ENCODE results near the gene PLIN4.
A peak's percentile ranks its signal among the peaks of the same experiment; 100 is the strongest.
"Not testable (repeated sequence)": the region's sequence is repeated elsewhere in the genome, so short reads cannot be mapped to it uniquely, and the experiment has no call there.

PLIN4 gene

GRCh38 chr19:4518345-4519171 lies at the start of gene PLIN4:
PLIN4 (minus strand) TSS chr19:4518486; CDS start chr19:4518272, 214 bp downstream.
- DNase-seq (ENCODE audit: low read depth): peak; percentile 85

- peak; percentile 34 for DNase-seq (ENCODE audit: low read depth)
Measured at GRCh38 chr19:4567584-4568071, 49.3 kb upstream of the PLIN4 start.

GRCh38 chr19:4566402-4567051 lies 48.2 kb upstream of the PLIN4 start:
- no peak for DNase-seq (ENCODE audit: low read depth)

GRCh38 chr19:4563562-4563961 lies 45.3 kb upstream of the PLIN4 start:
- not testable (repeated sequence) for DNase-seq (ENCODE audit: low read depth)

- DNase-seq (ENCODE audit: low read depth): not testable (repeated sequence)
Measured at GRCh38 chr19:4562085-4562484, 43.8 kb upstream of the PLIN4 start.

GRCh38 chr19:4559569-4559968 lies 41.3 kb upstream of the PLIN4 start, which contains the start of gene SEMA6B:
SEMA6B (minus strand) TSS chr19:4559684; CDS start chr19:4558457, 1,227 bp downstream.
- DNase-seq (ENCODE audit: low read depth): no peak

- DNase-seq (ENCODE audit: low read depth): no peak
Measured at GRCh38 chr19:4557971-4558941, 40.0 kb upstream of the PLIN4 start.

- no peak for DNase-seq (ENCODE audit: low read depth)
Measured at GRCh38 chr19:4557144-4557970, 39.1 kb upstream of the PLIN4 start.

- DNase-seq (ENCODE audit: low read depth): no peak
Measured at GRCh38 chr19:4556597-4557127, 38.4 kb upstream of the PLIN4 start.

- no peak for DNase-seq (ENCODE audit: low read depth)
Measured at GRCh38 chr19:4555657-4556561, 37.6 kb upstream of the PLIN4 start.

GRCh38 chr19:4554717-4555116 lies 36.4 kb upstream of the PLIN4 start:
- no peak for DNase-seq (ENCODE audit: low read depth)

- DNase-seq (ENCODE audit: low read depth): no peak
Measured at GRCh38 chr19:4553775-4554174, 35.5 kb upstream of the PLIN4 start.

GRCh38 chr19:4553092-4553695 lies 34.9 kb upstream of the PLIN4 start:
- no peak for DNase-seq (ENCODE audit: low read depth)

- no peak for DNase-seq (ENCODE audit: low read depth)
Measured at GRCh38 chr19:4552525-4552819, 34.2 kb upstream of the PLIN4 start.

- no peak for DNase-seq (ENCODE audit: low read depth)
Measured at GRCh38 chr19:4550479-4551050, 32.3 kb upstream of the PLIN4 start.

- DNase-seq (ENCODE audit: low read depth): no peak
Measured at GRCh38 chr19:4550018-4550417, 31.7 kb upstream of the PLIN4 start.

GRCh38 chr19:4548238-4548584 lies 29.9 kb upstream of the PLIN4 start:
- DNase-seq (ENCODE audit: low read depth): no peak

- no peak for DNase-seq (ENCODE audit: low read depth)
Measured at GRCh38 chr19:4547303-4548237, 29.3 kb upstream of the PLIN4 start.
